Activated CD4-positive, alpha-beta T cell treated with anti-CD3 and anti-CD28 coated beads, Interleukin-2, amount 50 U/mL, for 1 hour (primary cell): ENCODE measurements around the gene KRT6B.
"Not testable (repeated sequence)": the region's sequence is repeated elsewhere in the genome, so short reads cannot be mapped to it uniquely, and the experiment has no call there.

Source experiments
- DNase-seq: peaks from one replicate; pipeline ENCODE4 v3.0.0-alpha.2; 2020

KRT6B gene

DNA sequence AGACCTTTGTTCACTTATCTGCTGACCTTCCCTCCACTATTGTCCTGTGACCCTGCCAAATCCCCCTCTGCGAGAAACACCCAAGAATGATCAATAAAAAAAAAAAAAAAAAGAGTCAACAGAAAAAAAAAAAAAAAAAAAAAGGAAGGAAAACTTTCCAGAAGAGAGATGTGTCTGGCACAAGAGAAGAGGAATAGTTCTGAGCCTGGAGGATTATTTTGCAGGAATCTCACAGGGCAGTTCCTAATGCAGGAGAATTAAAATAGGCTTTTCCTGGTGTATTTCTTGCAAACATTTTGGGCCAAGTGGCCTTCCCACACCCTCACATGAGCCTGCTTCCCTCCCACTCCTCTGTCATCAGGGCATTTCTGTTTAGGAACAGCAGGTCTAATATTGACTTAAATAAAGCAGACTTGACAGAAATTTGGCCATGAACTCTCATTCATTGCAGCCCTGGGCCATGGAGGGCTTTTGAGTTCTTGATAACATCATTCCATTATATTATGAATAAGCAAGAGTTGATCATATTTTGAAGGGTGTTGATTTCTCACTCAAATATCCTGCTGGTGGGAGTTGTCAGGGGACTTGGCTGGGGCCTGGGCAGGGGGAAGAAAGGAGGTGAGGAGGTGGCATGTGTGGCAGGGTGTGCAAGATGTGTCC lies 41.2 kb downstream of the KRT6B start:
- DNase-seq = not testable (repeated sequence)

DNA sequence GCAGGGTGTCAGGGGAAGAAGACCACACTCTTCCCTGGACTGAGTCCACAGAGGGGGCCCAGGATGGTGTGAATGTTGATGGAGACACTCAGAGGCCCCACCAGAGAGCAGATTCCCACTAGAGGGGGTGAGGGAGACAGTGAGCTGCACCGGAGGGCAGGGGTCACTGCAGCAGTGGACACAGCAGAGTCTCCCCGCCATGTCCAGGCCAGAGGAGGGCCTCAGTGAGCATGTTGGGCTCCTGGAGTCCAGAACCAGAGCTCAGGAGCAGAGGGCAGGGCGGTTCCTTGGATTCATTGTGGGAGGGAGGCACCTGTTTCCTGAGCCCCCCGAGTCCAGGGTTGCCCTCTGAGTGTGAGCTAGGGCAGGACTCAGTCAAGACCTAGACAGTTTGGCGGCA lies 44.0 kb downstream of the KRT6B start:
- no peak for DNase-seq

DNA sequence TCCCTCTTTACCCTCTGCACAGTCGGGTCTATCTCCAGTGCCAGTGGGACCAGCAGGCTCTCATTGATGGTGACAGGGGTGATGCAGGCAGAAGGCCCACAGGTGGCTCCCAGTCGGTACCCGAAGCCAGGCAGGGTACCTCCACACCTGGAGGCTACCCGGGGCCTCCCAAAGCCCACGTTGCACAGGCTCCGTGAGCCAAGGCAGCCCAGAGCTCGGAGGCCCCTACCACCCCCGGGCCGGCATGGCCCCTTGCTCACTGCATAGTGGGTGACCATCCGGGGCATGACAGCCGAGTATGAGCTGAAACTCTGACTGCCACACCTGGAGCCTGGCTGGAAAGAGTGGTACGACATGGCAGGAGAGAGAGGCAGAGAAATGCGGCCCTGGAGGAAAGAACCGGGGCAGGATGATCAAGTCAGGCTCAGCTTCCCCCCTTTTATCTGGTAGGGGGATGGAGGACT lies 46.0 kb downstream of the KRT6B start, which contains the start of gene KRT82:
TSS of gene KRT82 (minus strand) at position 414 of the 464 bp plus-strand sequence. CDS start at position 356, 58 bp downstream.
- DNase-seq = no peak

DNA sequence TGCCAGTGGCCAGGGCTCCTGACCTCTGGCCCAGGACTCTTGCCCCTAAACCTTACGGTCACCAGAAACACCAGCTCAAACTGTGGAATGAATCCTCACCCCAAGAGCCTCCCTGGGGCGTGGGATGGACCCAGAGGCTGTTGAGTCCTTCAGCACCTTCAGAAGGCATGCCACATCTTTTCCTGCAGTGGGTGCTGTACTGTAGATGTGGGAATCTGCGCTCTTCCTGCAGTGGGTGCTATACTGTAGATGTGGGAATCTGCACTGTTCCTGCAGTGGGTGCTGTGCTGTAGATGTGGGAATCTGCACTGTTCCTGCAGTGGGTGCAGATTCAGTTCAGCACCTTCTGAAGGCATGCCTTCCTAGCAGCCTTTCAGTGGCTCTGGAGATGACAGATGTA lies 47.0 kb downstream of the KRT6B start:
- no peak for DNase-seq

DNA sequence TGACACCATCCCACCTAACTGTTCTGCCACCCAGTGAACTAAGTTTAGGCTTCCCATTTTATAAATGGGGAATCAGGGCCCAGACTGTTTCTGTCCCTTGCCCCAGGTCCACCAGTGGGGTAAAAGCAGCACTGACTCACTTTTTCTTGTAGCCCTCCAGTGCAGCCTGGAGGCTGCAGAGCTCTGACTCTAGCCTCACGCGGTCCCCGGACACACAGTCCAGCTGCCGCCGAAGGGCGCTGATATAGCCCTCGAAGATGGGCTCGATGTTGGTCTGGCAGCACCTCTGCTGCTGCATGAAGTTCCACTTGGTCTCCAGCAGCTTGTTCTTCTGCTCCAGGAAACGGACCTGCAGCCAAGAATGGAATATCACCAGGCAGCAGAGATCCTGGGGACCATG lies 48.4 kb downstream of the KRT6B start:
- no peak for DNase-seq

DNA sequence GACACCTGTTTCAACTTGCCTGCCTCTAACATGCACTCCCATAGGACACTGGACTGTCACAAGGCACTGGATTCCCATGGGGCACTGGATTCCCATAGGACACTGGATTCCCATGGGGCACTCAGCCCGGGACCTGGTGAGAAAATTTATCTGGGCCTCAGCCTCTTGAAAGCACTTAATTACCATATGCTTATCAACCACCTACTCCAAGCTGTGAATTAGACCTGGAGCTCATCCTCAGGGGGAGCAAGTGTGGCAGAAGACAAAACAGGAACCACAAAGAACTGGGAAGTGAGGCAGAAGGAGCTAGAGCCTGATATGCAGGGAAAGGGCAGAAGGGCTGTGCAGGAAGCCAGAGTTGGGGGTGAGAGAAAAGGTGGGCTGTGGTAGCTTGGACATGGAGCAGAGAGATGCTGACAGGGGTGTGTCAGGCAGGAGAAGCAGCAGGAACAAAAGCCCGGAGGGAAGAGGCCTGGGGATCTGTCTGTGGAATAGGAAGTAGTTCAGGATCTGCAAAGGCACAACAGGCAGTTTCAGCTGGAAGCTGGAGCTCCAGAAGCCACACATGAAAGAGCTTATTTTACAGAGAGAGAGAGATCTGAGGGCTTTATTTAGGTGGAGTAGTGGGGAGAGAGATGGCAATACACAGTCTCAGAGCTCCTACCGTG lies 48.9 kb downstream of the KRT6B start:
- DNase-seq = no peak

DNA sequence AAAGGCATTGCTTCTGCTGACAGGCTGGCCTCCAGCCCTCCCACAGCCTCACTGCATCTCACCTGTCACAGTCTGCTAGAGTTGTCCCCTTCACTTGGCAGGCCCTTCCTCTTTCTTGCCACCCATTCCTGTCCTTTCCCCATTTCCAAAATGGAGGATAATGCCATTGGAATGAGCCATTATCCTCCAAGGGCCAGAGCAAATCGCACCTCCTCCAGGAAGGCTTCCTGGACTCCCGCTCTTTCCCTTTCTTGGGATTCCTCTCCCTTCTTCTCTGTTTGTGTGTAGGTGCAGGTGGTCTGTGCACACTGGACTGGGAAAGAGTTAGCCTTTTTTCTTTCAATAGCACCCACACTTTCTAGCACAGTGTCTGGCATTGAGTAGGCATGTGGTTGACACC lies 49.6 kb downstream of the KRT6B start:
- no peak for DNase-seq

DNA sequence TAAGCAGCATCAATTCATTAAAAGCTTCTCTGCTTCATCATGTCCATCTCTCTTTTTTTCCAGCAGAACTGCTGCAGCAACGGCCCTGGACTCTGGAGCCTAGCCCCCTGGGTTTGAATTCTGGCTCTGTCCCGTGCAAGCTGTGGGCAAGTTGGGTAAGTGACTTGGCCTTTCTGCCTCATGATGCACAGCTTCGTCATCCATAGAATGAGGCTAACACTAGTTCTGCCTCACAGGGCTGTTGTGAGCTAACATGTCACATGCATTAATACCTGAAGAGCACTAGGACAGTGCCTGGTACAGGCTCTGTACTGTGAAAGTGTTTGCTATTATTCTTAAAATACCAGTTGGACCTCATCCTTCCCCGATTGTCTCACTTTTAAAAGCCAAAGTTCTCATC lies 50.0 kb downstream of the KRT6B start:
- DNase-seq = no peak

DNA sequence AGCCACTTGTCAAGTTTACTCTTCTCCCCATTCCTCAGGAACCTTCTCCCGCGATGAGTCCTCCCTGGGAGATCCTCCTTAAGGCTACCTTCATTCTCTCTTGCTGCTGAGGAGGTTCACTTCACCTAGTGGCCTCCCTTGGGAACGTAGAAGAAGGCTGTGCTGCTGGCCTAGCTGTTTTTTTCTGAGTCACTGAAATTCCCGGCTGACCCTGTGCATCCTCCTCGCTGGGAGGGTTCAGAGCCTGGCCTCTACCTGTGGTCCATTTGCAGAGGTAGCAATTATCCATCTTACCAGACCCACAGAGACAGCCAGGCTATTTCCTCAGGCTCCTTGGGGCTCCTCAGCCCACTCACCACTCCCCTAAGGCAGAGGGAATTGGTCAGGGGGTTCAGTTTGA lies 50.4 kb downstream of the KRT6B start:
- DNase-seq = no peak

DNA sequence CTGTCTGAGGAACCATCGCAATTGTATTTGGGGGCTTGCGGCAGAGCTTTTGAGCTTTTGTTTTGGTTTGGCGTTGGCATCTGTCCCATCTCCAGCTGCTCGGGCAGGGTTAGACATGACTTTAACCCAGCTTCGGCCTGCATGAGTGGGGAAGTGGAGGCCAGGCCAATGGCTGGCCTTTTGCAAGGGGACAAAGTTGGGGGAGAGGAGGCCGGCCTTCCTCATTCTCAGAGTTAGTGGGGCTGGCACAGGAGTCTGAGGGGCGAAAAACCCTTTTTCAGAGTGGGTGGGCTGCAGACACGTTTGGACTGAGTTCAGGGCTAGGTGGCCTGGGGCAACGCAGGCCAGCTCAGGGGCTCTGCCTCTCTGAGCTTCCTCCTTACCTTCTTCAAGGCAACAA lies 51.0 kb downstream of the KRT6B start:
- DNase-seq = no peak

DNA sequence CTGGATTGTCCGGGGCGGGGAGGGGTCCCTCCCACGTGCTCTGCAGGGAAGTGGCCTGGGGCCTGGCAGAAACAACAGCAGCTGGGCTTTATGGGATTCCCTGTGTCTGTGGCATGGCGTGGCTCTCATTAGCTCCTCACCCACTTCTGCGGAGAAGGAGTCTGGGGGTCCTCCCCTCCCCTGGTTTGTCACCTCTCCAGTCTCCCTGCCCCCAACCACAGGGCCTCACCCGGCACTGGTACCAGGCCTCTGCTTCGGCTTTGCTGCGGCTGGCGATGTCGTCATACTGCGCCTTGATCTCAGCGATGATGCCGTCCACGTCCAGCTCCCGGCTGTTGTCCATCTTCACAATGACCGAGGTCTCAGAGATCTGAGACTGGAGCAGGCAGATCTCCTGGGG lies 52.2 kb downstream of the KRT6B start:
- no peak for DNase-seq

DNA sequence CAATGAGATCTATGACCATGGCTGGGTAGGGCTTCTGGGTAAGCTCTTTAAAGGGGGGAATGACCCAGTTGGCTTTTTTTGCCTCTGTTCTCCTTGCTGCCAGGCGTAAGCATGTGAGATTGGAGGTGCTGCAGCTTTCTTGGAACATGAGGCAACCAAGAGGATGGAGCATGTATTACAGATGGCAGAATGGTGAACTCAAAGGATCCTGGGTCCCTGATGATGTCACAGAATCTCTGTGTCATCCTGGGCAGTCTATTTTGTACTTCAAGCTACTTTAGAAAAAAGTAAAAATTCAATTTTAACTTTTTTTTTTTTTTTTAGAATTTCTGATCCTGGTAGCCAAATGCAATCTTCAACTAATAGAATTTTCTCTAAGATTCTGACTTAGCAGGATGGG lies 53.8 kb downstream of the KRT6B start:
- DNase-seq = no peak

DNA sequence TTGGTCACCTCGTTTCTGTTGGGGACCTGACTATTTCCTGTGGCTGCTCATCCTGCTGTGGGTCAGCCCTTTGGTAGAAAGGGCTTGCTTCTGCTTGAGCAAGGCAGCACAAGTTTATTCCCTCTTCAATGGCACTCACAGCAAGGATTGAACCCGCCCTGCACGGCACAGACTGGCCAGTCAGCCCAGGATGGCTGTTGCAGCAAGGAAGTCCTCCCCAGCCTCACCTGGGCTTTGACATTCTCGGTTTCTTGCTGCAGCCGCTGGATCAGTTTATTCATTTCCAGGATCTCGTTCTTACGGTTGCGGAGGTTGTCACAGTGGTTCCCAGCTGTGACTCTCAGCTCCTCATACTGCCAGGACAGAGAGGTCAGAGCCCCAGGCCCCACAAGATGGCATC lies 55.3 kb downstream of the KRT6B start:
- DNase-seq = no peak
